ENCODE data around the gene PLA2G4B.

Gene PLA2G4B

DNA sequence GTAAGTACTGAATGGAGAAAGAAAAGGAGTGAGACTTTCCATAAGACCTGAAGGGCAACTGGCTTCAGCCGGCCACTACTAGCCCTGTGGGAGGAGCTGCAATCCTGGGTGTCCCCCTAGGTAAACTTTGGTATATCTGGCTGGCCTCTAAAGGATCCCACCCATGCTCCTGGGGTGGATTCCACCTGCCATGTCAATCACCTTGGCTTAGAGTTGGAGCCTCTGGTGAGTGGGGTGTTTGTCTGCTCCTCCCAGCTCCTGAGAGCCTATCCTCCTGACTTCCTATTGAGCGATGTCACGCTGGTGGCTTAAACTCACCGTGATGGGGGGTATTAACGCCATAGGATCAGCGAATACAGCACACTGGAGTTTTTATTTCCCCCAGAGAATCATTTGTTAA is 52.6 kb downstream of the PLA2G4B start:
- DNase-seq = no peak

- DNase-seq = no peak
These were observed 53.3 kb downstream of the PLA2G4B start for GRCh38 chr15:41891946-41892345.

DNA sequence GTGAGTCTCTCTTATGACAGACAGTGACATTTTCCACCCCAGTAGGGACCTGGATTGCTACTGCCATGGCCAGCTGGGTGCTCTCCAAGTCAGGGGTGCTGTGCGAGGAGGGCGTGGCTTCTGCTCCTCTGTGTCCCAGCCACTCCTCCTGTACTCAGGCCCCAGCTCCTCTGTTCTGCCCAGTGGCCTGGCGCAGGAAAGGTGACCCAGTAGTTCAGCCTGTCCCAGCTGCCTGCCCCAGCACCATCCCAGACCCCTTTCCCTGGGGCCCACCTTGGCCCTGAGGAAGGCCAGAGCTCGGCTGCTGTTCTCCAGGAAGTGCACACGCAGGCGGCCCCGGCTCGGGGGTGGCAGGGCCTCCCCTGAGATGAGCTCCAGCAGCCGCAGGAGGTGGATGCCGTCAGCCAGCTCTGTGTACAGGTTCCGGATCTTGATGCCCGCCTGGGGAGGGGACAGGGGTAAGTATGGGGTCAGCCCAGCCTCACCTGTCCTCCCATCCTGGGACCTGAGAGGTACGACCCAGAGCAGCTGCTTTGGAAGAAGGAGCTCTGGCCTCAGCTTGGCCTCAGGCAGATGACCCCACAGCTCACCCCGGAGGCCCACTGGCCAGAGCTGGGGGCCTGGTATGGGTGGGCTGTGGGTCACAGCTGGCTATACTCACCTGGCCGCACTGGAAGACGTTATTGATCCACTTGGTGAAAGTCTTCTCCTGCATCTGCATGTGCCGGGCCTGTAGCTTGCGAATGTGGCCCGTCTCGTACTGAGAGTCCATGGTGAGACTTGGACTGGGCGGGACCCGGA is 54.2 kb downstream of the PLA2G4B start:
- no peak for DNase-seq

- no peak for DNase-seq
These were observed 55.0 kb downstream of the PLA2G4B start, which contains the start of gene SPTBN5 for GRCh38 chr15:41893422-41894250. Gene SPTBN5, minus strand, starts transcription at chr15:41894053. Its CDS starts 556 bp downstream, at chr15:41893497.

GRCh38 chr15:41894251-41894790 is 55.7 kb downstream of the PLA2G4B start:
- no peak for DNase-seq

GRCh38 chr15:41894791-41895463 is 56.3 kb downstream of the PLA2G4B start:
- peak; percentile 86 for DNase-seq

DNA sequence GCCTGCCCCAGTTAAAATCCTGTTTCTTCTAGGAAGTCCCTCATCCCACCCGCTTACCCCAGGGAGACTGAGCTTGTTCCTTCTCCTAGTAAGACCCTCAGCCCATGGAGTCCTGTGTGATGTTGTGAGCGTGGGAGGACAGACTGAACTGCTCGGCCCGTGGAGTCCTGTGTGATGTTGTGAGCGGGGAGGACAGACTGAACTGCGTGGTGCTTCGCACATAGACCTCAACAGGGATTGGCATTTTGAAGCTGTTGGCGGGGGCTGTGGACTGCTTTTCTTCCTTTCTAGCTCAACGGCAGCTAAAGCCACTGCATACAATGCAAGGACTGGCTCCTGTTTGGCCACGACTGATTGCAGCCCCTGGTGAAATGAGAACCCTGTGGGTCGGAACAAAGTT is 56.8 kb downstream of the PLA2G4B start:
- no peak for DNase-seq

DNA sequence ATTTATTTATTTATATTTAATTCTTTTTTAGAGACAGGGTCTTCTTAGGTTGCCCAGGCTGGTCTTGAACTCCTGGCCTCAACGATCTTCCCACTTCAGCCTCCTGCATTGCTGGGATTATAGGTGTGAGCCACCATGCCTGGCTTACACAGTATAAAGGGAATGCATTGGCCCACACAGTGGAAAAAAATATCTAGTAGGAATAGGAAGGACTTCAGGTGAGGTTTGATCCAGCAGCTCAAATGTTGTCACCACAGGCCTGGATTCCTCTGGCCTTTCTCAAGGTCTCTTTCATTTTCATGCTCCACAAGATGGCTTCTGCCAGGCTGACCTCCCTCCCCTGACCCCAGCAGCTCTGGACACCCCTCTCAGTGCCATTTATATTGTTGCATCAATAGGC is 57.3 kb downstream of the PLA2G4B start:
- no peak for DNase-seq

DNA sequence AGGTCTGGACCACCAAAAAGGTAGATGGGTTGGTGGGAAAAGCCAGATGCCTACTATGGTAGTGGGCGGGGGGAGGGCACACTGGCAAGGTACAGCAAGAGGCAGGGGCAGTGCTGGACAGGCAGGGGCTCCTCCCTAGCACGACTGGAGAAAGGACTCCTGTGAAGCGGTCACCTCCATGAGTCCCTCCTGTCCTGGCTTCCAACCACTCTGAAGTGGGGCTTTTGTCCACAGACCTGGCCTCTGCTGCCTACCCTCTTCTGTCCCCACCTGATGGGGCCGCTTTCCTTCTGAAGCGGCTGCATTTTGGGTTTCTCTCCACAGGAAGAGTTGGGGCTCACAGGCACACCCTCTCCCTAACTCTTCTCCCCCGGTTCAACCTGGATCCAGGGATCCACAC is 57.9 kb downstream of the PLA2G4B start:
- DNase-seq = no peak

- DNase-seq = no peak
These were observed 58.7 kb downstream of the PLA2G4B start for GRCh38 chr15:41897363-41897799.
